ENCODE measurements around the gene TMEM208. TPM values are rescaled to one million over a fixed set of nuclear protein-coding genes. Genes with fewer than 3 reads are reported as not detected.

Gene TMEM208
- total RNA-seq, 4 donors from 2014 or later, result 33.0 to 45.4 (median 40.8) TPM

- no peak for TF ChIP-seq CTCF (IDR thresholded peaks at IDR 0.05)
- no peak for DNase-seq (ENCODE audit: low spot score)
Measured at GRCh38 chr16:67260426-67261063, 33.6 kb downstream of the TMEM208 start.

DNA sequence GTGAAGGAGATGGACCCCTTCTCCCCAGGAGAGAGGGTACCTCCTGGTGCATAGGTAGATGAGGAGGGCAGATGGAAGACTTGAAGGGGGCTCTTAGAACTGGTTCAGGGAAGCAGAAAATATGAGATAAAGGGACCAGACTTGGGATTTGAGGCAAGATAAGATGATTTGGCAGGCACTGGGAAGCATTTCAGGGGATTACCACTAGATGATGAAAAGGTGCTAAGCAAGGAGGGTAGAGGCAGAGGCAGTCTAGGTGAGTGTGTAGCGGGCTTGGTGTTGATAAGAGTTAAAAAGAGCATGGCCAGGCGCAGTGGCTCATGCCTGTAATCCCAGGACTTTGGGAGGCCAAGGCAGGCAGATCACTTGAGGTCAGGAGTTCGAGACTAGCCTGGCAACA lies 36.3 kb downstream of the TMEM208 start:
- no peak for DNase-seq (ENCODE audit: low spot score)
- no peak for TF ChIP-seq CTCF (IDR thresholded peaks at IDR 0.05)
- ATAC-seq (ENCODE audit: low FRiP score), result no peak

More at GRCh38 chr16:67260426-67261063, 33.6 kb downstream of the TMEM208 start:
- ATAC-seq (ENCODE audit: low FRiP score), result peak; percentile 31

GRCh38 chr16:67264277-67264676 lies 37.3 kb downstream of the TMEM208 start:
- no peak for TF ChIP-seq CTCF (IDR thresholded peaks at IDR 0.05)
- no peak for DNase-seq (ENCODE audit: low spot score)
- no peak for ATAC-seq (ENCODE audit: low FRiP score)

- ATAC-seq (ENCODE audit: low FRiP score), result no peak
- TF ChIP-seq CTCF (IDR thresholded peaks at IDR 0.05), result no peak
- no peak for DNase-seq (ENCODE audit: low spot score)
Measured at GRCh38 chr16:67264866-67265265, 37.9 kb downstream of the TMEM208 start.

- no peak for ATAC-seq (ENCODE audit: low FRiP score)
- TF ChIP-seq CTCF (IDR thresholded peaks at IDR 0.05), result no peak
- DNase-seq (ENCODE audit: low spot score), result no peak
Measured at GRCh38 chr16:67265834-67266233, 38.9 kb downstream of the TMEM208 start.

DNA sequence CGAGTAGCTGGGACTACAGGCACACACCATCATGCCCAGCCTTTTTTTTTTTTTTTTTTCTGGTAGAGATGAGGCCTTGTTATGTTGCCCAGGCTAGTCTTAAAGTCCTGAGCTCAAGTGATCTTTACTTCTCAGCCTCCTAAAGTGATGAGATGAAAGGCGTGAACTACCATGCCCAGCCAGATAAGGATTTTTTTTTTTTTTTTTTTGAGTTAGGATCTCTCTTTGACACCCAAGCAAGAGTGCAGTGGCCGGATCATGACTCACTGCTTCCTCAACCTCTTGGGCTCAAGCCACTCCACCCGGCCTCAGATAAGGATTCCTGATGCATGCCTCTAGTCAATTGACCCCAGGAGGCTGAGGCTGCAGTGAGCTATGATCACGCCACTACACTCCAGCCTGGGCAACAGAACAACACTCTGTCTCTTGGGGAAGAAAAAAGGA lies 41.2 kb downstream of the TMEM208 start:
- TF ChIP-seq CTCF (IDR thresholded peaks at IDR 0.05), result no peak
- DNase-seq (ENCODE audit: low spot score), result peak; percentile 58
- ATAC-seq (ENCODE audit: low FRiP score), result peak; percentile 90

GRCh38 chr16:67269766-67270165 lies 42.8 kb downstream of the TMEM208 start:
- DNase-seq (ENCODE audit: low spot score) (no peak), ATAC-seq (ENCODE audit: low FRiP score) (peak; percentile 65)
- no peak for TF ChIP-seq CTCF (IDR thresholded peaks at IDR 0.05)

Data from omental fat pad (tissue), 4 donors.